Globus pallidus (tissue), 1 donor: ENCODE measurements around the gene EDIL3.
A peak's percentile ranks its signal among the peaks of the same experiment; 100 is the strongest.

Experiments used
- DNase-seq: peaks from one replicate; pipeline ENCODE4 v3.0.0-alpha.2; 2015; ENCODE audit warnings: low spot score

EDIL3 gene

DNA sequence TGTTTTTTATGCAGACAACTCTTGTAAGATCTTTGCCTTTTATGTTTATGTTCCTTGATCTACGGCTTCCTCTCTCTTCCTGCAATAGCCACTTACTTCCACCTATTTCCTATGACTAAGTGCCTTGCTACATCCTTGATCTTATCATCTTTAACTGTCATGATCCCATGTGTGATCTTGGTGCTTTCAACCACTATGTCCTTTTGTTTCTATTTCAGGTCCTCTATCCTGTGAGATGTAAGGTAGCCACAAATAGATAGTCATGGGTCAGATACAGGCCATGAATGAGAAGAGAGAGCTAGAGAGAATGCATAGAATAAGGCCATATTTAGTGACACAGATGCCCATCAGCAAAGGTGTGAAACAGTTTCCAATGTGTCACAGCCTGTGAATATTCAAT is 420.4 kb downstream of the EDIL3 start:
- DNase-seq: no peak

DNA sequence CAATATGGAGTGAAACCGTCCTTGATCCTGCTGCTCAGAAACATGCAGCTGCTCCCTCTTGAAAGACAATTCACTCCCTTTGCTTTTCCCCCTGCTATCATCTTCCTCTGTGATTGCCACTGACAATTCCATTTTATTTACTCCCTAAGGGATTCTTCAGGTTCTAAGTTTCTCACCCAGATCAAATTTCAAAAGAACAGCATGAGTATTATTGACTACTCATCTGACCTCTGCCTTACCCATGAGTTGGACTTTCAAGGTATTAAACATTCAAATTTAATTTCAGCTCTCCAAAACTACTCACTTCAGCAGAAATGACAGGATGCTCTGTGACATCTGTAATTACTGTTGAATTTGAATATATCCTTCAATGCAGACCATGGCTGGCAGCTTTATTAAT is 427.5 kb downstream of the EDIL3 start:
- DNase-seq: no peak

DNA sequence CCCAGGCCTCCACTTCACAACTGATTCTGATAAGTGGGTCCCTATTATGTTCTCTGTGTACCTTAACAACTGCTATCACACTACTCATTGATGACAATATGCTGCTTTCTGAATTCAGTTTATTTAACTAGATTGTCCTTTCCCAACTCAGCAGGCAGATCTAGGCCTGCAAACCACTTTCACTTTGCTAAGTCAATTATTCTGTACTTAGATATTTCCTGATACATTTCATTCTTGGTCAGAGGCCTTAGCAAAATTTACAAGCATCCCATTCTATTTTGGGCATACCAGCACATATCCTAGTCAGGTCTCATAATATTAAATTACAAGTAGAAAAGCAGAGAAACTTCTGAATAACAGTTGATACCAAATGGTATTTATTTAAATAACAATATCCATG is 428.3 kb downstream of the EDIL3 start:
- DNase-seq: no peak

DNA sequence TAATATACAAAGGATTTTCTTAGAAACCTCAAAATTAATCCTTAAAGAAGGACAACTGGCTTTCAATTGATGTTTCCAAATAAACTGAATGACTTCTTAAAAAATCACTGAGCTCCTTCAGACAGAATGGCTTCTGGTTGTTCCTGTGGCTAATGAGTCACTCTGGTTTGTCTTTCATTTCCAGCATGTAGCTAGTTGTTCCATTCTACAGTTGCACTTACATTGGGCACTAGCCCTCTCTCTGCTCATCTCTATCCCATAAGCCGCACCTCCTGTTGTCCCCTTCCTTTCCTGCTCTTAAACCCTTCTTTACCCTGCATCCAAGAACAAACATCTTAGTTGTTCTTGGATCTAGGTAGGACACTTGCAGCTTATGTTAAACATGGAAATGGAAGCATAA is 428.8 kb downstream of the EDIL3 start:
- no peak for DNase-seq

DNA sequence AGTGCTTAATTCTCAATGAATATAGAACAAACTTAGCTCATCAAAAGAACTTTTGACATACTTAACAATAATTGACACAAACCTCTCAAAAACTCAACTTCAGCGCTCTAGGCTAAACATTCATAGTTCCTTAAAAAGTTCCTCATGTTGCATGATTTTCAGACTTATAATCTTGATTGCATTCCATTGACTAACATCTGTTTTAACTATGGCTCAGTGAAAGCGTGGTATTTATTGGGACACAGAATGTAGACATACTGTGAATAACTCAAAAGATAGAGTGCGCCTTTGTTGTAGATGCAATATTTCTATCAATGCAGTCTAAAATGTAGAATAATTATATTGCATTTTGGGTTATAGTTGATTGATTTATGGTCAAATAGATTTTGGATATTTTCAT is 436.9 kb downstream of the EDIL3 start:
- DNase-seq: no peak

DNA sequence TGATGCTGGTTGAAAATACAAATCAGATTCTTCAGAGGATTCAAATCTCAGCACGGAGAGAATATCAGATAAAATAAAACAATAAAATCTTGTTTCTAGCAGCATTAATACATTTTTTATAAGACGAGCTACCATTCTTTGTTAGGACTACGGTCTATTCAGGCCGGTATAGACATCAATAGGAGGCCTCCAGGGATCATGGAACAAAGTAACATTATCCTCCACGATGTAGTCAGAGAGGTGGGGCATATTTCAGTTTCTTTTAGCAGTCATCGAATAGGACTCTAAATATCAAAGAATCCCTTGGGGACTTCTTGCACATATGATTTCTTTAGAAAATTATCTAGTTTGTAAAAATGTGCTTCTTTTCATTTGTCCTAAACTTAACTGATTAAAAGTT is 438.2 kb downstream of the EDIL3 start:
- no peak for DNase-seq

DNA sequence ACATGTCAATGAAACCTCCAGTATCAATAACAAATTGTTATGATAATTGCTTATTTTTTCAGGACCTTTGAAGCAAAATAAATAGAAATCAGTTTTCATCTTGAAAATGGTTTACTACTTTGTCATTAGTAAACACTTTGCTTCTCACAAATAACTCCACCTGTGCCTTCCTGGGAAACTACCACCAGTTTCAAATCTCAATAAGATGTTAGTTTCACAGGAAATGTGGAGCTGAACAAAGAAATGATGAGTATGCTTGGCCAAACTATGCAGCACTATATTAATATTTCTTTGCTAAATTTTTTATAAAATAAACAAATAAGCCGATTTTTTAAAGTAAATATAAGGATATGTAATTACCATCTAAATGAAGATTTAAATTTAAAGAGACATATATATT is 442.5 kb downstream of the EDIL3 start:
- DNase-seq: no peak

DNA sequence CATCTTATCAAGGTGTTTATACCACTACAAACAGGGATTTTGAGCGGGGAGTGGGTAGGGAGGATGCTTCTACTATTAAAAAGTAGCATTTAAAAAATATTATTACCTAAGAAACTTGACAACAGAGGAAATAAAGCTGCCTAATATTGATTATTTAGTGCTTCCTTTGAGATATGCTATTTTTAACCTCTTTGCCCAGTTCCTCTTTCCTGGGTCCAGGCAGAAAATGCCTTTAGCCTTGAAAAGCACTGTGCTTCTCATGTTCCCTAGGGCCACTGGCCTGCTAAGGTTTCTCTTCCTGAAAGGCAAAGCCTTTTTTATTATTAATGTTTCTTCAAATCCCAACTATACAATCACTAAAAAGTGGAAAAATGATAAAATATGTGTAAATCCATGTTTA is 446.8 kb downstream of the EDIL3 start:
- no peak for DNase-seq

DNA sequence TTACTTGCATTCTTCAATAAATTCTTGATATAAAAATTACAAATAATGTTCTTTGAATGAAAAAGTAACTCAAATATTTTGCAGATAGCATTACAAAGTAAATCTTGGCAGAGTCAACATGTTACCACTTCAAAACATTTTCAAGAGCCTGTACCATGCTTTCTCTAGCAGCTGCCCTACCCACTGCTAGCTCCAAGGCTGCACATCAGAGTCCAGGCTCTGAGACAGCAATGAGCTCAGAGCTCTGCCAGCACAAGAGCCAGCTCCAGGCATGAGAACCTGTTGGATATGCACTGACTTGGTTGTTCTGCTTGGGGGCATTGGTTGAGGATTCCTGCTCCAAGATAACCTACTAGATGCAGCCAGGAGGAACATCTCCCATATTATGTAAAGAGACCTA is 452.7 kb downstream of the EDIL3 start:
- DNase-seq: no peak

DNA sequence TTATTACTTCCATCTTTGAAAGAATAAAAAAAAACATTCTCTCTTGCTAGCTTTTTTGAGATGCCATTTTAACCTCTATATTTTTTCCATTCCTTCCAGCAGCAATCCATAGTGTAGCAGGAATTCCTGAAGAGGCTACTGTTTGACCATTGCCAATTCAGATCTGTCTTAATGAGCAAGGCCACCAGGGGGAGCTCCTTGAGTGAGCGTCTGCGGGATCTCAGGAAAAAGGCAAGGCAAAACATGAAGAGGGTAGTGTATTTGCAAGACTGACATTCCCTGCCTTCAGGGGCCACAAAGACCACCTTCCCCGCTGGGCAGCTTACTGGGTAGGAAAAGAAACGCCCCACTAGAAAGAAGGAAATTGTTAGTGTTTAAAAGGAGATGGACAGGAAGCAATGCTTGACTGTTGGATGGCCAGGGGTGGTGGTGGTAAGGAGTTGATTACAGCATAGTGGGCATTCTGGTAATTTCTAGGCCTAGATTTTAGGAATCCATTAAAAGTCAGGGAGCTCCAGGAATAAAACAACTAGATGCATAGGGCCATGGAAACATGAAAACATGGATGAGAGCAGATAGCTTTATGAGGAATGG is 457.4 kb downstream of the EDIL3 start:
- peak; percentile 71 for DNase-seq

DNA sequence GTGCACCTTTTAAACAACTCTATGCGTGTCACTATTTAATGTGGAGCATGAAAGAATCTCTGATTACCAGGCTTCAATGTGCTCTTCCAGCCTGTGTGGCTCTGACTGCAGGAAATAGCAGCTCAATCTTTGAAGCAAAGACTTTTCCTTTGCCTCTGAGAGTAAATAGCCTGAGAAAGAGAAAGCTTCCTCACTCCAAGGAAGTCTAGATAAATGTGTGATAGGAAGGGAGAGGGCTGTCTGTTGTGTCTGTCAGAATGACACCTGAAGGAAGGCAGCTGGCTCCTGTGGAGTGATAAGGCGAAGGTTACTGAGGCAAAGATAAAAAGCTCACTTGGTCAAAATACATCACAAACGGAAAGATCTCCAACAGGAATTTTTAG is 458.7 kb downstream of the EDIL3 start:
- DNase-seq: no peak

DNA sequence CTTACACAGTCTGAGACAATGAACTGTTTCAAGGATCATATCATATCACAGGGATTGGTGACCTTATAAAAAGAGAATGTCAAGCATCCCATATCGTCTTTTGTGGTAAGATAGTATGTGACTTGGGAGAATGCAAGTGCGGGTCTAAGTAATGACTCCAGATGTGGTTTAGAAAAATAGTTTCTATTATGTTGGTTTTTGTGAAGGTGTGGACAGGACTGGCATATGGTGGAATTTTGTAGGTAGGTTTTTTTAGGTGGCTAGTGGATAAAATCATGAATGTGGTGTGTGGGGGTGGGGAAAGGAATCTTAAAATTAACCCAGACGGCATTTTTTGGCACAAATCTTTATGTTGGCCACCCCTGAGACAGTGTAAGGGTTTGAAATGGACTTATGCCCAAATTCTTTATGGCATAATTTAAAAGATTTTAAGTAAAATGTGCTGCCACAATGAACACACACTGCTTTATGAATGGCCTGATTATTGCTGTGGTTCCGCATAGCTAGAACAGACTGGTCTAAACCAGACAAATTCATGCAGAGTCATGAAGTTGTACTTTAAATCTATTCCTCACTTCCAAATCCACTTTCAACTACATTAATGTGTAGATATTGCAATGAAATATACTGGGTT is 459.2 kb downstream of the EDIL3 start:
- no peak for DNase-seq

DNA sequence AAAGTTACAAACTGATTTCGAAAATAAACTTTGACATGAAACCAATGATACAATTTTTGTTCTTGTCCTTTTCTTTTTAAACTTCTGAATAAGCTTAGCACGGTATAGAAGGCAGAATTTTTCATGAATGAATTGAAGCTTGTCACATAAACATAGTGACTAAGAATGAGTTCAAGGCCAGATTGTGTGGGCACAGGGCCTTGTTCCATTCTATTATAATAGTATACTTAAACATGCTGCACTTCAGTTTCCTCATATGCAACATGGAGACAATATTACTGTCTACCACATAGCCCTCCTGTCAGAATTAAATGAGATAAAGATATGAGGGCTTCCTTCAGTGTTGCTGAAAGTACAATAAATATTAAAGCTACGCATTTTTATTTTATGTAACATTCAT is 459.8 kb downstream of the EDIL3 start:
- no peak for DNase-seq

DNA sequence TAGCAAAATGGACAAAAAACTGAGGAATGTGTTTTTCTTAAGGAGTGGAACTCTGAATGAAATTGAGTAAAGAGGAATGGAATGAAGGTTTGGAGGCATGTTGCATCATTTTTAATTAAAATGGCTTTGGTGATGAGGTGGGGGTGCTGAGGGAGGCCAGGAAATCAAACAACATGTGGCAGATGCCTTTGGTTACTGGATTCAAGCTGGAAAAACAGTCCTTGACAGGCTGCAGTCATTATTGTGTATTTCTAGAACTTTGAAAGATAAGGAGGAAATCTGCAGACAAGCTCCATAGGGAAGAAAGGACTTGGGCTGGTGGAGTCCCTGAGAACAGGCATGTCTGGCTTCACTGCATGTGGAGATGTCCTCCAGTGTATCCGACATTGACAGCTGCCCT is 460.5 kb downstream of the EDIL3 start:
- no peak for DNase-seq

DNA sequence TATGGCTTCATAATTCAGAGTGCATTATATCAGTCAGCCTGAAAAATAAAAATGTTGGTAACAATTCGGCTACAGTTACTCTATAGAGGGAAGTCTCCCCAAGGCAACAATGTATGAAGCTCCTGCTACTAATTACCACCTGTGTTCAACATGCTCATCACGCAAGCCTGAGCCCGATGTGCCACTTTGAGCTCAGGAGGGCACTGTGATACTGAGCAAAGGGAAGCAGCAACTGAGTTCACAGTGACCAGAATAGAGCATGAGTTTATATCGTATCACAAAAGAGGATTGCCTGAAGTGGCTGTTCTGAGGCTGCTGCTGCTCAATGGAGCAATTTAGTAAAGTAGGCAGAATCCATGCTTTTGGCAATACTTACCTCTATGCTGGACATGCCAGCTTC is 462.0 kb downstream of the EDIL3 start:
- peak; percentile 55 for DNase-seq

DNA sequence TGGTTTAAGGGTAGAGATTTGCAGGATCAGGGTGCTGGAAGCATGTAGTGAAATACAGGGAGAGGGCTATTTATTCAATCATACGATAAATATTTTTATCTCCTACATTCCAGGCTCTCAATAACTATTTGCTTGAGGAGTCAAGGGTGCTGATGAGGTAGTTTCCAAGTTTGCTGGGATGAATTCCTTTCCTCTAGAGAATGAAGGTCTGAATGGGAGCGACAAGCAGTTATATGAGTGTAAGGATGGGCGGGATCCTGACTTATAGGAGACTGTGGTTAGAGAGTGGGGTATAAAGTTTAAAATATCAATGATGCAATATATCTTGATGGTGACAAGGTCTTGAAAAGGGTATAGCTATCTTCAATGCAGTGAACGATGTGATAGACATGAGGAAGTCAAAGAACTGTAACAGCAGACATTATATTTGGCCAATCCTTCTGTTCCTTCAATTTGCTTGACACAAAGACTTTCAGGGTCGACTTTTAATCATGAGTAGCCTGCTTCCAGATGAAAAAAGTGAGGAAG is 462.9 kb downstream of the EDIL3 start:
- DNase-seq: no peak

DNA sequence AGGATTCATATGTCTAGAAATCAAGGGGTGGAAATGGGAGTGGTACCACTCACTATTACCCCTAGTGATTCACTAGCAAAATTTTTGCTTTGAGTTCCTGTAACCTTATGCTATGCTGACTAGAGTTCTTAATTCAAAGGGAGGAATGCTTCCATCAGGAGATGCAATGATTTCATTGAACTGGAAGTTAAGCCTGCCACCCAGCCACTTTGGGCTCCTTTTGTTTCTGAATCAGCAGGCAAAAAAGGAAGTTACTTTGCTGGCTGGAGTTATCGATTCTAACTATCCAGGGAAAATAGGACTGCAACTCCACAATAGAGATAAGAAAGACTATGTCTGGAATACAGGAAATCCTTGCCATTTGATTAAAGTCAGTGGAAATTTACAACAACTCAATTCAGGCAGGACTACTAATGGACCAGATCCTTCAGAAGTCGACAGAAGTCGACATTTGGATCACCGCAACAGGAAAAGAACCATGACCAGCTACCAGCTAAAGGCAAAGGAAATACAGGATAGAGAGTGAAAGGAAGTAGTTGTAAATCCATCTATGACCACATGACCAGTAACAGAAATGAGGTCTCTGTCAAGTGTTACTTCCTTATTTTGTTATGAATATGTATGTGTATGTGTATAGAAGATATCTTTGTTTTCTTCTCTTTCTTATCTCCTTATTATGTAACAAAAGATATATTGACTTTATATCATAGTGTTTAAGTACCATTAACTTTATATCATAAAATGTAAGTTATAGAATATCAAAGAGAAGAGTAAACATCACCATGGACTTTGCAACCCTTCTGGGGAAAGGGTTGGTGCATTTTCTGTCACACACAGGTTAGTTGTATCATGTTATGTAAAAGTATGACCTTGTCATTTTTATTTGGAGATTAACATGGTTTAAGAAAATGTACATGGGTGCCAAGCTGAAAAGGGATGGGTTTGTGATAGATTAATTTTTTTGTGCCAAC is 465.3 kb downstream of the EDIL3 start:
- DNase-seq: no peak

DNA sequence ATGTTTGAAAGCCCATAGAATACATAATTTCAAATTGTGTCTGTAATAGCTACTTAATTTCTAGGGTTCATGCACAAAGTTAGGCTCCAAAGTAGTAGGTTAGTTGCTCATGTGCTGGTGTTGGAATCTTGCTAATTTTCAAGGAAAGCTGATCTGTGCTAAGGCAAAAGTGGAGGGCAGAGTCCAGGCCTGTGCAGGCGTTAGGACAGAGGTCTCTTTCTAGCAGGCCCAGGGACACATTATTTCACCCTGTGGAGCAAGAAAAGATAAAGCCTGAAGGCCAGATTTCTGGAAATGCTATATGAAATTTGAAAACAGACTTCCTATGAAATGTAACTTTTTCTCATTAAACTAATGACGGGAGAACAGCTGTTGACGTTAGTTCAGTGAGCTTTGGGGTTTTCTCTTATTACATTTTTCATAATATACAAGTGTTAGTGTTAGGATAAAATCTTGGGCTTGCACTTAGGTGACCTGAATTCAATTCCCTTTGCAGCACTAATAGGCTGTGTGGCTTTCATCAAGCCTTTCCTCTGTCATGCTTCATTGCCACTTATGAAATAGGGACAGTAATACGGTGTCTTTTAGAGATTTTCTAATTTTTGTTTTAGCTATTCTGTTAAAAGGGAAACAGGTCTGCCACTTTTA is 467.3 kb downstream of the EDIL3 start:
- no peak for DNase-seq

DNA sequence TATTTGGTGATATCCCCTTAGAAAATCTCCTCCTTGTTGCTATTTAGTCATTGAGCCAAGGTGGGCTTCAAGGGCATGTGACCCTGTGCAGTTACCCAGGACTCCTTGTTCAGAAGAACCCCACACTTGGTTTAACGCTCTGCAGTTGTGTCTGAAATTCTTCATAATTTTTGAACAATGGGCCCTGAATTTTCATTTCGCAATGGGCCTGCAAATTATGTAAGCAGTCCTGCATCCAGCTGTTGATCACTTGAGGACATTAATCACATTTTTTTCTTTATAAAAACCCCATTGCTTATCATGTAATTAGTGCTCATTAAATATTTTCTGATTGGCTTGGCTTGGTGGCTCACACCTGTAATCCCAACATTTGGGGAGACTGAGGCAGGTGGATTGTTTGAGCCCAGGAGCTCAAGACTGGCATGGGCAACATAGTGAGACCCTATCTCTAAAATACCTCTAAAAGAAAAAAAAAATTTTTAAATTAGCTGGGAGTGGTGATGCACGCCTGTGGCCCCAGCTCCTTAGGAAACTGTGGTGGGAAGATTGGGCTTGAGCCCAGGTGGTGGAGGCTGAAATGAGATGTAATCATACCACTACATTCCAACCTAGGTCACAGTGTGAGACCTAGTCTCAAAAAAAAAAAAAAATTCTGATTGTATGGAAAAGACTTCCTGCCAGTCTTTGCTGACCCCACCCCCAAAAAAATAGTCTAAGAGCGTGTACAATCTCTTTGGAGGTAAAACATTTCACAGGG is 469.8 kb downstream of the EDIL3 start:
- no peak for DNase-seq

DNA sequence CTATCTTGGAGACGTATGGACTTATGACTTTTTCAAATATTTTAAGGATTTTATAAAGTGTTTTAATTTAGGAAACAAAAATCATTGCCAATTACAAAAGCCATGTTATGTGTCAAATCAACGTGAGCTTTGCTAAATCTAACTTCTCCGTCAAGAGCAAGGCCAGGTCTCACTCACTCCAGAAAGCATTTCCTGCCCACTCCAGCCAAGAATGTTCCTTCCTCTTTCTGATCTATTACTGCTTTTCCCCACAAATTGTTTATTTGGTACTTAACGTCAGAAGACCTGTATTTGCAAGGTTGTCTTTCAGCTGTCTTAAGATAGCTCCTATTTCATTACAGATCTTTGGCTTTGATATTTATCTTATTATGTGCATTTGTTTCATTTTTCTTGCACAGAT is 470.5 kb downstream of the EDIL3 start:
- no peak for DNase-seq

DNA sequence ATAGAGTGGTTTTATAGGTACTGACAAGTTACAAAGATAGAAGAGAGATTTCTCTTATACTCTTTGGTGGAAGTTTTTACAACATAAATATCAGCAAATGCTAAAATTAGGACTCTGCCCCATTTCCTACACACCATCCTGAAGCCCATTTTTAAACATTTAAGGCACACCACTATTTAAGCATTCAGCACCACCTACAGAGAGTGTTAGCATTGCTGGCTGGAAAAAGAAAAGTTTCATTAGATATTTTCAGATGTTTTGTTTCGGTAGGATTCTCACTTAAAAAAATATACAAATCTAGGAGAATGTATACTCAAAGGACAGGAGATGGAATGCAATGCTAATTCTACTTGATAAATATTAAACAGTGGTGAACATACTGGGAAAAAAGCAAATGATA is 471.1 kb downstream of the EDIL3 start:
- DNase-seq: no peak
